HEK293 (cell line): ENCODE data around the gene NEAT1.

Experiments used
- KLF8 ChIP-seq: fragments of 450-650 bp; formaldehyde crosslinking; IDR thresholded peaks from 2 replicates; pipeline ENCODE4 v1.5.1; 2016; ENCODE audit warnings: missing biosample characterization, missing genetic modification characterization
- SP7 ChIP-seq: fragments of 450-650 bp; formaldehyde crosslinking; IDR thresholded peaks from 2 replicates; pipeline ENCODE4 v1.5.1; 2016; ENCODE audit warnings: missing biosample characterization, missing genetic modification characterization
- YY1 ChIP-seq: fragments of 450-650 bp; formaldehyde crosslinking; IDR thresholded peaks from 2 replicates; pipeline ENCODE4 v1.5.1; 2018; ENCODE audit warnings: missing biosample characterization, missing genetic modification characterization
- ZBTB8A ChIP-seq: fragments of 450-650 bp; formaldehyde crosslinking; IDR thresholded peaks from 2 replicates; pipeline ENCODE4 v1.5.1; 2016; ENCODE audit warnings: missing biosample characterization, missing genetic modification characterization
- ZEB2 ChIP-seq: fragments of 450-650 bp; formaldehyde crosslinking; IDR thresholded peaks from 2 replicates; pipeline ENCODE4 v1.5.1; 2016; ENCODE audit warnings: missing biosample characterization, missing genetic modification characterization
- ZNF2 ChIP-seq: fragments of 450-650 bp; formaldehyde crosslinking; IDR thresholded peaks from 2 replicates; pipeline ENCODE4 v1.5.1; 2016; ENCODE audit warnings: missing biosample characterization, missing genetic modification characterization
- ZNF221 ChIP-seq: fragments of 450-650 bp; formaldehyde crosslinking; IDR thresholded peaks from 2 replicates; pipeline ENCODE4 v1.5.1; 2017; ENCODE audit warnings: missing biosample characterization, missing genetic modification characterization, borderline replicate concordance
- ZNF266 ChIP-seq: fragments of 450-650 bp; formaldehyde crosslinking; IDR thresholded peaks from 2 replicates; pipeline ENCODE4 v1.5.1; 2016; ENCODE audit warnings: missing biosample characterization, missing genetic modification characterization, low read depth
- ZNF558 ChIP-seq: fragments of 450-650 bp; formaldehyde crosslinking; IDR thresholded peaks from 2 replicates; pipeline ENCODE4 v1.5.1; 2016; ENCODE audit warnings: missing biosample characterization, missing genetic modification characterization
- ZNF571 ChIP-seq: fragments of 450-650 bp; formaldehyde crosslinking; IDR thresholded peaks from 2 replicates; pipeline ENCODE4 v1.5.0; 2017; ENCODE audit warnings: missing biosample characterization, missing genetic modification characterization
- ZNF629 ChIP-seq: fragments of 450-650 bp; formaldehyde crosslinking; IDR thresholded peaks from 2 replicates; pipeline ENCODE4 v1.5.1; 2017; ENCODE audit warnings: missing biosample characterization, missing genetic modification characterization
- ZNF677 ChIP-seq: fragments of 450-650 bp; IDR thresholded peaks from 2 replicates; pipeline ENCODE4 v1.5.0; 2018; ENCODE audit warnings: missing biosample characterization, mild to moderate bottlenecking, missing genetic modification characterization, moderate library complexity
- ZNF785 ChIP-seq: fragments of 450-650 bp; formaldehyde crosslinking; IDR thresholded peaks from 2 replicates; pipeline ENCODE4 v1.5.1; 2016; ENCODE audit warnings: missing biosample characterization, missing genetic modification characterization
- ZNF792 ChIP-seq: fragments of 450-650 bp; formaldehyde crosslinking; IDR thresholded peaks from 2 replicates; pipeline ENCODE4 v1.5.1; 2016; ENCODE audit warnings: missing biosample characterization, missing genetic modification characterization
- ZNF843 ChIP-seq: fragments of 450-650 bp; formaldehyde crosslinking; IDR thresholded peaks from 2 replicates; pipeline ENCODE4 v1.5.1; 2016; ENCODE audit warnings: missing biosample characterization, missing genetic modification characterization
- TF ChIP-seq, protein P1 (sequence below): fragments of 450-650 bp; formaldehyde crosslinking; IDR thresholded peaks from 2 replicates; pipeline ENCODE4 v1.5.1; 2016; ENCODE audit warnings: missing biosample characterization, missing genetic modification characterization
- TF ChIP-seq, protein P2 (sequence below): fragments of 450-650 bp; formaldehyde crosslinking; IDR thresholded peaks from 2 replicates; pipeline ENCODE4 v1.5.1; 2016; ENCODE audit warnings: missing biosample characterization, missing genetic modification characterization
- TF ChIP-seq, protein P3 (sequence below): fragments of 450-650 bp; formaldehyde crosslinking; IDR thresholded peaks from 2 replicates; pipeline ENCODE4 v1.5.1; 2016; ENCODE audit warnings: missing biosample characterization, missing genetic modification characterization
- TF ChIP-seq, protein P4 (sequence below): fragments of 450-650 bp; formaldehyde crosslinking; IDR thresholded peaks from 2 replicates; pipeline ENCODE4 v1.5.1; 2016; ENCODE audit warnings: missing biosample characterization, missing genetic modification characterization
- TF ChIP-seq, protein P5 (sequence below): fragments of 450-650 bp; formaldehyde crosslinking; IDR thresholded peaks from 2 replicates; pipeline ENCODE4 v1.5.1; 2016; ENCODE audit warnings: missing biosample characterization, missing genetic modification characterization
- TF ChIP-seq, protein P6 (sequence below): fragments of 450-650 bp; formaldehyde crosslinking; IDR thresholded peaks from 2 replicates; pipeline ENCODE4 v1.5.1; 2016; ENCODE audit warnings: missing biosample characterization, missing genetic modification characterization, borderline replicate concordance
- TF ChIP-seq, protein P7 (sequence below): sonication (generic); formaldehyde crosslinking; IDR thresholded peaks from 2 replicates; pipeline ENCODE4 v1.8.1; 2022; ENCODE audit warnings: mild to moderate bottlenecking, moderate library complexity, missing genetic modification reagents
- TF ChIP-seq, protein P8 (sequence below): fragments of 450-650 bp; formaldehyde crosslinking; IDR thresholded peaks from 2 replicates; pipeline ENCODE4 v1.5.1; 2016; ENCODE audit warnings: missing biosample characterization, missing genetic modification characterization

The NEAT1 gene

DNA sequence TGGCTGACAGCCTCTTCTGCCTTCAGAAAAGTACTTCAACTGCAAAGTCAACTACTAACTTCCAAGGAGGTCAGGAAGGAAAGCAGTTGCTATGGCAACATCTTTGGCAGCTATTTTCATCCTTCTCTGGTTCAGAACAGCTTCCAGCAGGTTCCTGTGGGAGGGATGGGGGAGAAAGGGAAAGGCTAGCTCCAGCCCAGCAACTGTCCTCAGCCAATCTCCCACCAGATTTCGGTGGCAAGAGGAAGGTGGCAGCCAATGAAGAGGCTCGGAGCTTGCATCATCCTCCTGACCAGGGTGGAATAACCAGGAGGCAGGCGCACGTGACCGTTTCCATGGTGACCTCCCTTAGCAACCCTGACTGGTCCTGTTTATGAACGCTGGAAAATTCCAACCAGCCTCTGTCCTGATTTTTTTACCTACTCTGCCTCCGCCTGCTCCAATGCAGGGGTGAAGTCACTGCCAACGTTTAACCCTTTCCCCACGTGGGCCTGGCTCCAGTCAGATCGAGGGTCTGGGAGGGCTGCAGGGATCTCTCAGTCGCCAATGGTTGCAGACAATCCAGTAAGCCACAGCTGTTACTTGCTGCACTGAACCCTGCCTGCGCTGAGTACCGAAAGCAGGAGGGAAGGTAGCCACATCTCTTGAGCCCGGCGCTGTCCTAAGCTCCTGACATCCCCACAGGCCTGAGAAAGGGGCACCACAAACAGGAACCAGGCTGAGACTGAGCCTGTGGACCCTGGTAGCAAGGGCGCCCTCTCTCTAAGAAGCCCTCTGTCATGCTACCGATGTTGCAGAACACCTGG lies 65.1 kb downstream of the NEAT1 start (continued):
- TF ChIP-seq, protein P1, sequence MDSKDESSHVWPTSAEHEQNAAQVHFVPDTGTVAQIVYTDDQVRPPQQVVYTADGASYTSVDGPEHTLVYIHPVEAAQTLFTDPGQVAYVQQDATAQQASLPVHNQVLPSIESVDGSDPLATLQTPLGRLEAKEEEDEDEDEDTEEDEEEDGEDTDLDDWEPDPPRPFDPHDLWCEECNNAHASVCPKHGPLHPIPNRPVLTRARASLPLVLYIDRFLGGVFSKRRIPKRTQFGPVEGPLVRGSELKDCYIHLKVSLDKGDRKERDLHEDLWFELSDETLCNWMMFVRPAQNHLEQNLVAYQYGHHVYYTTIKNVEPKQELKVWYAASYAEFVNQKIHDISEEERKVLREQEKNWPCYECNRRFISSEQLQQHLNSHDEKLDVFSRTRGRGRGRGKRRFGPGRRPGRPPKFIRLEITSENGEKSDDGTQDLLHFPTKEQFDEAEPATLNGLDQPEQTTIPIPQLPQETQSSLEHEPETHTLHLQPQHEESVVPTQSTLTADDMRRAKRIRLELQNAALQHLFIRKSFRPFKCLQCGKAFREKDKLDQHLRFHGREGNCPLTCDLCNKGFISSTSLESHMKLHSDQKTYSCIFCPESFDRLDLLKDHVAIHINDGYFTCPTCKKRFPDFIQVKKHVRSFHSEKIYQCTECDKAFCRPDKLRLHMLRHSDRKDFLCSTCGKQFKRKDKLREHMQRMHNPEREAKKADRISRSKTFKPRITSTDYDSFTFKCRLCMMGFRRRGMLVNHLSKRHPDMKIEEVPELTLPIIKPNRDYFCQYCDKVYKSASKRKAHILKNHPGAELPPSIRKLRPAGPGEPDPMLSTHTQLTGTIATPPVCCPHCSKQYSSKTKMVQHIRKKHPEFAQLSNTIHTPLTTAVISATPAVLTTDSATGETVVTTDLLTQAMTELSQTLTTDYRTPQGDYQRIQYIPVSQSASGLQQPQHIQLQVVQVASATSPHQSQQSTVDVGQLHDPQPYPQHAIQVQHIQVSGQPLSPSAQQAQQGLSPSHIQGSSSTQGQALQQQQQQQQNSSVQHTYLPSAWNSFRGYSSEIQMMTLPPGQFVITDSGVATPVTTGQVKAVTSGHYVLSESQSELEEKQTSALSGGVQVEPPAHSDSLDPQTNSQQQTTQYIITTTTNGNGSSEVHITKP, result peak; percentile 85
- no peak for TF ChIP-seq ZNF677
- TF ChIP-seq KLF8, result peak; percentile 27; the same call in 1 of the 2 replicates
- TF ChIP-seq ZNF558, result no peak
- no peak for TF ChIP-seq SP7 (tag by site-specific recombination)
- TF ChIP-seq, protein P2, sequence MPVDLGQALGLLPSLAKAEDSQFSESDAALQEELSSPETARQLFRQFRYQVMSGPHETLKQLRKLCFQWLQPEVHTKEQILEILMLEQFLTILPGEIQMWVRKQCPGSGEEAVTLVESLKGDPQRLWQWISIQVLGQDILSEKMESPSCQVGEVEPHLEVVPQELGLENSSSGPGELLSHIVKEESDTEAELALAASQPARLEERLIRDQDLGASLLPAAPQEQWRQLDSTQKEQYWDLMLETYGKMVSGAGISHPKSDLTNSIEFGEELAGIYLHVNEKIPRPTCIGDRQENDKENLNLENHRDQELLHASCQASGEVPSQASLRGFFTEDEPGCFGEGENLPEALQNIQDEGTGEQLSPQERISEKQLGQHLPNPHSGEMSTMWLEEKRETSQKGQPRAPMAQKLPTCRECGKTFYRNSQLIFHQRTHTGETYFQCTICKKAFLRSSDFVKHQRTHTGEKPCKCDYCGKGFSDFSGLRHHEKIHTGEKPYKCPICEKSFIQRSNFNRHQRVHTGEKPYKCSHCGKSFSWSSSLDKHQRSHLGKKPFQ (tag by site-specific recombination), result no peak
- TF ChIP-seq ZNF843 (tag by site-specific recombination), result no peak
- no peak for TF ChIP-seq ZNF571 (tag by site-specific recombination)
- no peak for TF ChIP-seq ZNF221 (tag by site-specific recombination)
- TF ChIP-seq, protein P3, sequence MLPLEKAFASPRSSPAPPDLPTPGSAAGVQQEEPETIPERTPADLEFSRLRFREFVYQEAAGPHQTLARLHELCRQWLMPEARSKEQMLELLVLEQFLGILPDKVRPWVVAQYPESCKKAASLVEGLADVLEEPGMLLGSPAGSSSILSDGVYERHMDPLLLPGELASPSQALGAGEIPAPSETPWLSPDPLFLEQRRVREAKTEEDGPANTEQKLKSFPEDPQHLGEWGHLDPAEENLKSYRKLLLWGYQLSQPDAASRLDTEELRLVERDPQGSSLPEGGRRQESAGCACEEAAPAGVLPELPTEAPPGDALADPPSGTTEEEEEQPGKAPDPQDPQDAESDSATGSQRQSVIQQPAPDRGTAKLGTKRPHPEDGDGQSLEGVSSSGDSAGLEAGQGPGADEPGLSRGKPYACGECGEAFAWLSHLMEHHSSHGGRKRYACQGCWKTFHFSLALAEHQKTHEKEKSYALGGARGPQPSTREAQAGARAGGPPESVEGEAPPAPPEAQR, result no peak
- TF ChIP-seq ZNF629 (tag by site-specific recombination), result peak; percentile 44; the same call in 1 of the 2 replicates
- TF ChIP-seq, protein P4, sequence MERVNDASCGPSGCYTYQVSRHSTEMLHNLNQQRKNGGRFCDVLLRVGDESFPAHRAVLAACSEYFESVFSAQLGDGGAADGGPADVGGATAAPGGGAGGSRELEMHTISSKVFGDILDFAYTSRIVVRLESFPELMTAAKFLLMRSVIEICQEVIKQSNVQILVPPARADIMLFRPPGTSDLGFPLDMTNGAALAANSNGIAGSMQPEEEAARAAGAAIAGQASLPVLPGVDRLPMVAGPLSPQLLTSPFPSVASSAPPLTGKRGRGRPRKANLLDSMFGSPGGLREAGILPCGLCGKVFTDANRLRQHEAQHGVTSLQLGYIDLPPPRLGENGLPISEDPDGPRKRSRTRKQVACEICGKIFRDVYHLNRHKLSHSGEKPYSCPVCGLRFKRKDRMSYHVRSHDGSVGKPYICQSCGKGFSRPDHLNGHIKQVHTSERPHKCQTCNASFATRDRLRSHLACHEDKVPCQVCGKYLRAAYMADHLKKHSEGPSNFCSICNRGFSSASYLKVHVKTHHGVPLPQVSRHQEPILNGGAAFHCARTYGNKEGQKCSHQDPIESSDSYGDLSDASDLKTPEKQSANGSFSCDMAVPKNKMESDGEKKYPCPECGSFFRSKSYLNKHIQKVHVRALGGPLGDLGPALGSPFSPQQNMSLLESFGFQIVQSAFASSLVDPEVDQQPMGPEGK (tag by site-specific recombination), result no peak
- TF ChIP-seq ZNF785, result no peak
- TF ChIP-seq ZEB2 (tag by site-specific recombination), result peak; percentile 68
- TF ChIP-seq, protein P5, sequence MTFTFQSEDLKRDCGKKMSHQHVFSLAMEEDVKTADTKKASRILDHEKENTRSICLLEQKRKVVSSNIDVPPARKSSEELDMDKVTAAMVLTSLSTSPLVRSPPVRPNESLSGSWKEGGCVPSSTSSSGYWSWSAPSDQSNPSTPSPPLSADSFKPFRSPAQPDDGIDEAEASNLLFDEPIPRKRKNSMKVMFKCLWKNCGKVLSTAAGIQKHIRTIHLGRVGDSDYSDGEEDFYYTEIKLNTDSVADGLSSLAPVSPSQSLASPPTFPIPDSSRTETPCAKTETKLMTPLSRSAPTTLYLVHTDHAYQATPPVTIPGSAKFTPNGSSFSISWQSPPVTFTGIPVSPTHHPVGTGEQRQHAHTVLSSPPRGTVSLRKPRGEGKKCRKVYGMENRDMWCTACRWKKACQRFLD (tag by site-specific recombination), result no peak
- no peak for TF ChIP-seq ZNF792
- TF ChIP-seq, protein P6, sequence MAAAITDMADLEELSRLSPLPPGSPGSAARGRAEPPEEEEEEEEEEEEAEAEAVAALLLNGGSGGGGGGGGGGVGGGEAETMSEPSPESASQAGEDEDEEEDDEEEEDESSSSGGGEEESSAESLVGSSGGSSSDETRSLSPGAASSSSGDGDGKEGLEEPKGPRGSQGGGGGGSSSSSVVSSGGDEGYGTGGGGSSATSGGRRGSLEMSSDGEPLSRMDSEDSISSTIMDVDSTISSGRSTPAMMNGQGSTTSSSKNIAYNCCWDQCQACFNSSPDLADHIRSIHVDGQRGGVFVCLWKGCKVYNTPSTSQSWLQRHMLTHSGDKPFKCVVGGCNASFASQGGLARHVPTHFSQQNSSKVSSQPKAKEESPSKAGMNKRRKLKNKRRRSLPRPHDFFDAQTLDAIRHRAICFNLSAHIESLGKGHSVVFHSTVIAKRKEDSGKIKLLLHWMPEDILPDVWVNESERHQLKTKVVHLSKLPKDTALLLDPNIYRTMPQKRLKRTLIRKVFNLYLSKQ, result no peak
- TF ChIP-seq, protein P7, sequence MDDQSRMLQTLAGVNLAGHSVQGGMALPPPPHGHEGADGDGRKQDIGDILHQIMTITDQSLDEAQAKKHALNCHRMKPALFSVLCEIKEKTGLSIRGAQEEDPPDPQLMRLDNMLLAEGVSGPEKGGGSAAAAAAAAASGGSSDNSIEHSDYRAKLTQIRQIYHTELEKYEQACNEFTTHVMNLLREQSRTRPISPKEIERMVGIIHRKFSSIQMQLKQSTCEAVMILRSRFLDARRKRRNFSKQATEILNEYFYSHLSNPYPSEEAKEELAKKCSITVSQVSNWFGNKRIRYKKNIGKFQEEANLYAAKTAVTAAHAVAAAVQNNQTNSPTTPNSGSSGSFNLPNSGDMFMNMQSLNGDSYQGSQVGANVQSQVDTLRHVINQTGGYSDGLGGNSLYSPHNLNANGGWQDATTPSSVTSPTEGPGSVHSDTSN (CRISPR knock-in tag), result no peak
- TF ChIP-seq, protein P8, sequence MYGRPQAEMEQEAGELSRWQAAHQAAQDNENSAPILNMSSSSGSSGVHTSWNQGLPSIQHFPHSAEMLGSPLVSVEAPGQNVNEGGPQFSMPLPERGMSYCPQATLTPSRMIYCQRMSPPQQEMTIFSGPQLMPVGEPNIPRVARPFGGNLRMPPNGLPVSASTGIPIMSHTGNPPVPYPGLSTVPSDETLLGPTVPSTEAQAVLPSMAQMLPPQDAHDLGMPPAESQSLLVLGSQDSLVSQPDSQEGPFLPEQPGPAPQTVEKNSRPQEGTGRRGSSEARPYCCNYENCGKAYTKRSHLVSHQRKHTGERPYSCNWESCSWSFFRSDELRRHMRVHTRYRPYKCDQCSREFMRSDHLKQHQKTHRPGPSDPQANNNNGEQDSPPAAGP (tag by site-specific recombination), result 0 out of 2 replicates have a peak, but pooled peaks have one; percentile 44
- TF ChIP-seq ZBTB8A (tag by site-specific recombination), result no peak
- no peak for TF ChIP-seq ZNF266 (tag by site-specific recombination)
- no peak for TF ChIP-seq YY1 (tag by site-specific recombination)
- no peak for TF ChIP-seq ZNF2 (tag by site-specific recombination)
